Effector CD8-positive, alpha-beta T cell (primary cell): ENCODE results near the gene APH1B.

Experiments
- DNase-seq: peaks from one replicate; lab custom pipeline; 2025; lab: John Stamatoyannopoulos, UW

The APH1B gene

DNA sequence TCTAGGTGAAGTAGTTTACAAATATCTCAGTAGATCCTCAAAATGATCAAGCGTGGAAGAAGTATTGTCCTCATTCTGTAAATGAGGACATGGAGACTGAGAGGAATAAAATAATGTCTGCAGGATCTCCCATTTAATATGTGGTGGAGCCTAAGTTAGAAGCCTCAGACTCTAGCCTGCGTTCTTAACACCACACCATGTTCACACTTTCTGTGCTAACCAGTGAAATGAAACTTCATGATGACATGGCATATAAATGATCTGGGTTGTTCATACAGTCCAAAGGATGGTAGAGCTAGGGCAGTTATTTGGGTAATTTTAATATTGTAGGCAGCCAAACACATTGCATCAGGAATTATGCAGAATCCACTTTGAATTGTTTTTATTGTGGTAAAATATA is 25.1 kb upstream of the APH1B start:
- DNase-seq, result no peak

DNA sequence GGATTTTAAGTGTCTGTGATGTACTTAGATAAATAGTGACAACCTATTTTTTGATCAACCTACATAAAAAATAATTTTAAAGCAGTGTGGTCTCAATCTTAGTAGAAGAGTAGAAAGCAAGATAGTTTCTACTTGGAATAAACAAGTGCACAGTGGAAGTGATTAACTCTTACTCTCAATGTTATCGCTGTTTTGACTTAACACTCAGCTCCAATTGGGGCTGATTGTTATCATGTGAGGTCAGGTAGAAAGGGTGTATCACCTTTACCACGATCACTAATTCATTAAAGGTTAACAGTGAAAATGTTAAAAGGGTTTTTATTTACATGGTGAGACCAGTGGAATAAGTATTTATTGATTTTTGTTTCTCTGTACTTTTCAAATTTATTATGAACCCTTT is 22.4 kb upstream of the APH1B start:
- no peak for DNase-seq

DNA sequence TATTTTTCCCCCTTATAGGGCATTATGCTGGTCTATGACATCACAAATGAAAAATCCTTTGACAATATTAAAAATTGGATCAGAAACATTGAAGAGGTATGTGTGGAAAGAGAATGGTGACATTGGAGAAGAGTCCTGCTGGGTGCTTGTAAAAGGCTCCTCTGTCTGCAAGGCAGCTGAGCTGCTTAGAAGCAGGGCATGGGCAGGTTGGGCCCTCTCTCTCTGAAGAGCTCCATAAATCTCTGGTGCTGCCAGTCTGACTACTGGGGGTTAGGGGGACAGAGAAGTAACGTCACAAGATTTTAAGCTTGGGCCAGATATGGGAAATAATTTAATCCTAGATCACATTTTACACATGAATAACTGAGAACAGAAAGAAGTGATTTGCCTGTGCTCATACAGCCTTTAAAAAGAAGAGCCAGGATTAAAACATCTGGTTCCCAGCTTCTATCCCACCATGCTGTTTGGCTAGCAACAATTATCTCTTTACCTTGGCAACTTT is 21.9 kb upstream of the APH1B start:
- DNase-seq, result no peak

DNA sequence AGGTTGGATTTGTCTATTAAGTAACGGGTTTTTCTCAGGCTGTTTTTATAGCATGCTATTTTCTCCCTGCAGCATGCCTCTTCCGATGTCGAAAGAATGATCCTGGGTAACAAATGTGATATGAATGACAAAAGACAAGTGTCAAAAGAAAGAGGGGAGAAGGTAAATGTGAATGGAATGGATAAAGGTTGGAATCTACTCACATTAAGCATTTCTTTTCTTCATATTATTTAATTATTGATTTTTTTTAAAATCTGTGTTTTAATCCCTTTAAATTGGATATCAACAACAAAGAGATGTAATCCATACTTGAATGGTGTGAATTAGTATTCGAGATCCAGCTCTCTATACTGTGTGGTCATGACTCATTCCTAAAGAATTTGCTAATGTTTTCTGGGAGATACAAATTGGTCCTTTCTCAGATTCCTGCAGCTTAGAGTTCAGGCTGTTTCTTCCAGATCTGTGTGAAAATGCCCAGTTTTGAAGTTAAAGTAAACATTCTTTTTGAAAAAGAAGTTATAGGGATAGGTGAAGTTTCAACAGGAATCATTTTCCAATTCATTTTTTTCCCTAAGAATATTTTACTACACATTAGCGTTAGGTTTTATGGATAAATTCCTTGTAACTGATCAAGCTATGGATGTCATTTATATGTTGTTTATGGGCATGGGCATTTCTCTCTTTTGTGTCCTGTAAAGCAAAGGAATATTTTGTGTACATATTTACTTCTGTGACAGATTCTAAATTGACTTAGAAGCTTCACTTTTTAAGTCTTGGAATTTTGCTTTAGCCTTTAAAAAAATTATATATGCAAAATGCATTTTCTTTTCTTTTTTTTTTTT is 20.8 kb upstream of the APH1B start:
- DNase-seq, result no peak

DNA sequence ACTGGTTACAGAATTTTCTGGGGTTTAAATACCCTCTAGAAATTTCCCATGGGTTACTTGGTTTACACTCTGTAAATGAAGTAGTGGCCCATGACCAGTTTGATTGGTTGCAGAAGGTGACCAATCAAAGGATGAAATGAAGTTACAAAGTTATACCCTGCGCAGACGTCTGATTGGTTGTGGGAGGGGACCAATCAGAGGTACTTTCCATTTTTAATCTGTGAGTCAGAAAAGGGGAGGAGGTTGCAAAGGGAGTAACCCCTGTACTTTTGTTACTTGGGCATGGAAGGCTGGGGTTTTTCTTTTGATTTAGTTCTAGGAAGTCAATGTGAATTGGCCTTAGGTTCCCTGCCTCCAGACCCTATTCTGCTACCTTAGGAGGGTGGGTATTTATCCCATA is 18.7 kb upstream of the APH1B start:
- no peak for DNase-seq

DNA sequence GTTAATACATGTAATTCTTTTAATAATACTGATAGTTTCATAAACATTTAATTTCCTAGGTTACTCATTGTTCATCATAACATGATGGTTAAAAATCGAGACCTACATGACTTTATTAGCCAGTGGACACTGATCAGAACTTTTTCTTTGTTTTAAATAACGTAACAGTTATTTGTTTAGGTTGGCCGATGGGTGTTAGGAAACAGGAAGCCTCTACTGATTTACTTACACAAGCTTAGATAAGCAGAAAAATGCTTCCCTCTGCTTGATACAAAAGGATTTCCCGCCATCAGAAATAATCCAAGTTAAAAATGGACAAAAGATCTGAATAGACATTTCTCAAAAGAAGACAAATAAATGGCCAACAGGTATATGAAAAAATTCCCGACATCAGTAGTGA is 16.6 kb upstream of the APH1B start:
- DNase-seq, result no peak

DNA sequence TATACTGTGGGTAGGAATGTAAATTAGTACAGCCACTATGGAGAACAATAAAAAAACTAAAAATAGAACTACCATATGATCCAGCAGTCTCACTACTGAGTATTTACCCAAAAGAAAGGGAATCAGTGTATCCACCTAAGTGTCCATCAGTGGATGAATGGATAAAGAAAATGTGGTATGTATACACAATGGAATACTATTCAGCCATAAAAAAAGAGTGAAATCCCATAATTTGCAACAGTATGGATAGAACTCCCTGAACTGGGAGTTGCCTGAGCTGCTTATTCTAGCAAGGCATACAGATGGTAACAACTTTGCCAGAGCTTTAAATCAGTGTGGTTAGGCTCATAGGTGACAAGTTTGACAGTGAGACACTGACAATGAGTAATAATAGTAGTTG is 16.1 kb upstream of the APH1B start:
- DNase-seq, result no peak

DNA sequence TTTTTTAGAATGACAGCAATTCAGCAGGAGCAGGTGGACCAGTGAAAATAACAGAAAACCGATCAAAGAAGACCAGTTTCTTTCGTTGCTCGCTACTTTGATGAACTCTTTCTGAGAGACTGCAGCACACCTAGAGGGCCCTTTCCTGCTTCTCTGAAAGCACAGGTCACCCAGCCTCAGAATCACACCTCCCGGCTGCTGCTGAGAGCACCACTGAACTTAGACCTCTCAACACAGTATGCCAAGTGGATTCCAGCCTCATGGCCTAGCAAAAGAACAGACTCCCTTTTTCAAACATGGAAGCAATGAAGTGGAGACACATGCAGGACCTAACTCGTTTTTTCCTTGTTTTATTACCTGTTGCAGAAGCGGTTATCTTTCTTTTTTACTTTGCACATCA is 13.9 kb upstream of the APH1B start:
- no peak for DNase-seq

DNA sequence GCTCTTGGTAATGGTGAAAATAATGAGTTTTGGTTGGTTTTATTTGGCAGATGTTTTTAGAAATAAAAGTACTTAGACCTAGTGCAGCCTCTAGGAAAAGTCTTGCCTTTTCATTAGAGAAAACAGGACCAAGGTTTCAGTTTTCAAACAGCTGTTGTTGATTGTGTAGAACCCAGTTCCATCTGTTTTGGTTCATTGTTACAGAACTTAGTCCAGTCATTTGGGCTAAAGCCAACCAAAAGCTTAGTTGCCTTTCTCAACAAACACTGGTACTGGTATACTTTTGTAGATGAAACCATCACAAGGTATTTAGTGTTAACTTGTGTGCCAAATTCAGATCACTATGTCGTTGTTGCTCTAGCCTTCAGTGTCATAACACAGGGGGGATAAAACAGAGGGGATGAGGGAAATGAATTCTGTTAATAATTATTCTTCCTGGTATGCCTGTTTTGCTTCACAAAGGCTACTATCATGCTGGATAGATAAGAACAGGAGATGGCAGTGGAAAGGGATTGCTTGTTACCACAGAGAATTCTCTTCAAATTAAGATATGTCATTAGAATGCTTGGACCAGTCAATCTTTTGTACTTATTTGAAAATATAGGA is 12.6 kb upstream of the APH1B start:
- DNase-seq, result no peak

DNA sequence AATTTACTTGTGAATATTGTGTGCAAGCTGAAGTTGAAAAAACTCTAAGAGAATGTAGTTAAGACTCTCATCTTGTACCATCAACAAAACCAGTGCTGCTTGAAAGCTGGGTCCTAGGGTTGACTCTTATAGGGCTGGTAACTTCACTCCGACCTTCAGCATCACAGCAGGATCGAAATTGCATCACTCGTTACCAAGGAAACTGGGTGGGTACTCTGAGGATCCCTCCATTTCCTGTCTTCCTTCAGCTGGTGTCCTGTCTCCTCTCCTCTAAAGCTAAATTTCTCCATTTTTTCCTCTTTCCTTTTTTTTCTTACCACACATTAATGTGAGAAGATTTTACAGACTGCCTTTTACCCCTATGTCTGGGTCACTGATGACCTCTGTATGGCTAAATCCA is 3.0 kb upstream of the APH1B start:
- no peak for DNase-seq

DNA sequence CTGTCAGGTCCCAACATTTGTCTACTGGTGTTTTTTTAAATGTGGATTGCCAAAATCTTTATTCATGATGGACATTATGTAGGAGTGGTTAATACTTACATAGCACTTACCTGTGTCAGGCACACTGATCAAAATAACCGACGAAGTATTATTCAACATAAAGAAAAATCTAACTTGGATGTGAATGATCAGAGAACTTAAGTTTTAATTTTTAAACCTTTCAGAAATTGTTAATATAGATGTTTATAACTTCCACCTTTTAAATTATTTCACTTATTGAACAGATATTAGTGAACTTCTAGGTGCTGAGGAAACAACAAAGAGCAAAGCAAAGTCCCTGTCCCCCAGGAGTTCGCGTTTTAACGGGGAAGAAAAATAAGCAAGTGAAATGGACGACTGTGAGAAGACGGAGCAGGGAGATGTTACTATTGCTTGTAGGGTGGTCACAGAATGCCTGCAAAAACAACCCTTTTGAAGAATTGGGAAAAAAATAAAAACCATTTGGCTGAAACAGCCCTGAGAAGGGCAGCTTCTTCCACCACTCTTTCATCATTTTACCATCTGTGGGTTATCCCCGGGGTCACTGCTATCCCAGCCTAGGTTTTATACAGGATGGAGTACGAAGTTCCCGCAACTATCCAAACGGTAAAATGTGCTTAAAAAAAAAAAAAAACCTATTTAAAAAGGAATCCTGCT is 915 bp upstream of the APH1B start:
- DNase-seq, result no peak

DNA sequence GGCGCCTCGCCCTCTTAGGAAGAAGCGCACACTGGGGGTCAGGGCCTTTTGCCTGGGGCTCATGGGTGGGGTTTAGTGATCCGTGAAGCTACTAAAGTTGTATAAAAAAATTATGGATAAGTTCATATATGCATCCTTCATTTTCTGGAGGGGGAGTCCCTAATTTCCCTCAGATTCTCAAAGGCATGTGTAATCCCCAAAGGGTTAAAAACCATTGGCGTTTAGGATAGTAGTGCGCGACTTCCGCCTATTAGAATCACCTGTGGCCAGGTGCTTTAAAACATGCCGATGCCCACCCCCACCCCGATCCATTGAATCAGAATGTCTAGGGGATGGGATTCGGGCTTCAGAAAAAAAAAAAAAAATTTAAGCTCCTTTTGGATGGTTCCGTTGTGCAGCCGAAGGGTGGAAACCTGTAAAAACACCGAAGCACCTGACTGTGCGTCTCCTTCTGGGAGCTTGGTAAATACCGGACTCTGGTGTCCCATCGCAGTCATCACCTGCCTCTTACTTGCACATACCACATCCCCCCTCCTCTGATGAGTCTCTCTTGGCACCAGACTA is 570 bp downstream of the APH1B start:
- DNase-seq, result no peak

DNA sequence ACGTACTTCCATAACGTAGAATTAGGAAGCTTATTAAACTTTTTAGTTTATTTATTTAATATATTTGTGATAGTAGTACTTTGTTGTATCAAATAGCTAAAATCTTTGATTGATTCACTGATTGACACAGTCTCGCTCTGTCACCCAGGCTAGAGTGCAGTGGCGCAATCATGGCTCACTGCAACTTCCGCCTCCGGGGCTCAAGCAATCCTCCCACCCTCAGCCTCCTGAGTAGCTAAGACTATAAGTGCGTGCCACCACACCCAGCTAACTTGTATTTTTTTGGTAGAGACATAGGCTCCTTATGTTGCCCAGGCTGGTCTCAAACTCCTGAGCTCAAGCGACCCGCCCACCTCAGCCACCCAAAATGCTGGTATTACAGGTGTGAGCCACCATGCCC is 5.7 kb downstream of the APH1B start:
- DNase-seq, result no peak

DNA sequence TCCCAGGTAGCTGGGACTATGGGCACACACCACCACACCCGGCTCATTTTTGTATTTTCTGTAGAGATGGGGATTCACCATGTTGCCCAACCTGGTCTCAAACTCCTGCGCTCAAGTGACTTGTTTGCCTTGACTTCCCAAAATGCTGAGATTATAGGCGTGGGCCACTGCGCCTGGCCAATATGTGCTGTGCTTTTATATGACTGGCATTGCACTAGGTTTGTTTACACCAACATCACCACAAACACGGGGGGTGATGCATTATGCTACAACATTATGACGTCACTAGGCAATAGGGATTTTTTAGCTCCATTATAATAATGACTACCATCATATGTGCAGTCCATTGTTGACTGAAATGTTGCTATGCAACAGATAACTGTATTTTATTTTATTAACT is 6.9 kb downstream of the APH1B start:
- DNase-seq, result no peak

DNA sequence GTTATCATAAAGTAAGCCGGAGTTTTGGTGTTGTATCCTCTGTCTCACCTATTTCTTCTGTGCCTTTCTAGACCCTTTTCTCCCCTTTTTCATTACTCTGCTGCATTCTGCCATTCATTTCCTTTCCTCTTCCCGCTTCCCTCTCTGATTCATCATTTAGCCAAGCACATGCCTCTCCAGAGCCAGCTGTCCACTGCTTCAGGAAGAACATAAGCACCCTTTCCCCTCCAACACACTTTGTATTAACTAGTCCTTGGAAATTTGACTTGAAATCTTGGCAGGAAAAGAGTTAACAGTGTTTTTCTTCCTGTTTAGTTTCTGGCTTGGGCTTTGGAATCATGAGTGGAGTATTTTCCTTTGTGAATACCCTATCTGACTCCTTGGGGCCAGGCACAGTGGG is 9.7 kb downstream of the APH1B start:
- no peak for DNase-seq

DNA sequence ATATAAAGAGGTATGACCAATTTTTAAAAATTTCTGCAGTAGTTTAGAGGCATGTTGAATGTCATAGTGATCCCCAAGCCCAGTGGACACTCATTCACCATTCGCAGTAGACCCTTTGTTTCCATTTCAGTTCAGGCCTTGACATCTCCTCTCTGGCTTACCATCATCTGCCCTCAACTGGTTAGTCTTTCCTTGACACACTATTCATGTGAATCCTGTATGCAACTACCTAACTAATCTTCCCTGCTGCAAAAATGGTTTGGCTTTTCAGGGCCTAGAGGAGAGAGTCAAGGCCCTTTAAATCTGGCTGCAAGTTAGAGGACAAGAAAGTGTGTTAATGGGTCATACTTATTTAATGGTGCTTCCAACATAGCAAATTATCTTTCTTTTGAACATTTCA is 10.9 kb downstream of the APH1B start:
- DNase-seq, result no peak

DNA sequence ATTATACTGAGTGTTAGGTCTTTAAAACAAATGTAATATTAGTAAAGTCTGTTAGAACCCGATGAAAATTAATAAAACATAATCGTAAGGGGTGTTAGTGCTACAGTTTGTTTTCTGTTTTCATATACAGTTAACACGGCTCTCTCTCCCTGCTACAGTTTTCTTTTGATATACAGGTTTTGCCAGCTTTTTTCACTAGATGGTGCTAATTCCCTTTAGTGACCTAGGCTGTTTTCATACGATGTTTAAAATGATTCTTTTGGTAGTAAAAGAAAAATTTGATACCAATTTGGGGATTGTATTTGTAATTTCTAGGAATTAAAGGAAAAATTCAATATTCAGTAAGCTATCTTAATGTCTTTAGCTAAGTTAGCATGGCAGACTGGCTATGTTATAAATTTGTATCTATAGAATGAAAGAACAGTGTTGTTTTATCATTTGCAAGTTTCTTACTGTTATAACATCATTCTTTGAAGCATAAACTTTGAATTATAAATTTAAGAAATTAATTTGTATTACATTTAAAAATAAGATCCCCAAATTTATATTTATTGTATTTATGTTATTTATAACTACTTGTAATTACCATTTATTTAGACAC is 11.5 kb downstream of the APH1B start:
- DNase-seq, result no peak

DNA sequence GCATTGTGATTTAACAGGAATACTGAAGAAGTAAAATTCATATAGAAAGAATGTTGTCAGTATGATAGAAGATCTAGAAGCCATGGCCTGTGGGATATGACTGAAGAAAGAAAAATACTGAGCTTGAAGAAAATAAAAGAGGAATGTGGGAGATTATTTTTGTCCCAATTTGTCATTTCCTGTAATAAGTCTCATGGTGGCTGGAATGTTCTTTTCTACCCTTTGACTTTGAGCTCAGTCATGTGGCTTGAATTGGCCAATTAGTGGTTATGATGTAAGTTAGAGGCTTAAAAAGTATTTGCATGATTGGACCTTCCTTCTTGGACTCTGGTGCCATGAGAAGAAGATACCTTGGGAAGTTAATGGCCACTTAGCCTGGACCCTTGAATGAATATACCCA is 14.1 kb downstream of the APH1B start:
- DNase-seq, result no peak

DNA sequence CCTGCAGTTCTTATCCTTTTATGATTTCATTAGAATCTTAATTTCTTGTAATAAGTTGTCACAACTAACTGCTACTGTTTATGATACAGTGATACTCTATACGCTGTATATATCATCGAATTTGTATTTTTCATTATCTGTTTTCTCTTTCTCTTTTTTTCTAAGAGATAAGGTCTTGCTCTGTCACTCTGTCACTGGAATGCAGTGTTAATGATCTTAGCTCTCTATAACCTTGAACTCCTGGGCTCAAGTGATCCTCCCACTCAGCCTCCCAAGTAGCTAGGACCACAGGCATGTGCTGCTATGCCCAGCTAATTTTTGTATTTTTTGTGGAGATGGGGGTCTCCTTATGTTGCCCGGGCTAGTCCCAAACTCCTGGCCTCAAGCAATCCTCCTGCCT is 14.8 kb downstream of the APH1B start:
- no peak for DNase-seq

DNA sequence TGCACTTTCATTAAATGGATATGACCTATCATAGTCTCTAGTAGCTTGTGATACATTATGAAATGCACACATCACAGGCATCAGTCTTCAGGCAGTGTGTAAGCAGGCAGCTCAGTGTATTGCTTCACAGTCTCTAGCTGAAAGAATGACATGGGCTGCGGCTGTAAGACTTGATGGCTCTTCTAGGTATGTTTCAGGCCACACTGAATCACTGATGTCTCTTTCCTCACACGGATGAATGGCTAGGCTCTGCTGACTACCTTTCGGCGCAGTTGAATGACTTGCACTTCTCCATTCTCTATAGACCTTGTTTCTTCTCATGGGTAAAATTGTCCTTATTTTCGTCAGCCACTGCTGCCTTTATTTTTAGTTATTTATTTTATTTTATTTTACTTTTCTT is 15.4 kb downstream of the APH1B start:
- no peak for DNase-seq

DNA sequence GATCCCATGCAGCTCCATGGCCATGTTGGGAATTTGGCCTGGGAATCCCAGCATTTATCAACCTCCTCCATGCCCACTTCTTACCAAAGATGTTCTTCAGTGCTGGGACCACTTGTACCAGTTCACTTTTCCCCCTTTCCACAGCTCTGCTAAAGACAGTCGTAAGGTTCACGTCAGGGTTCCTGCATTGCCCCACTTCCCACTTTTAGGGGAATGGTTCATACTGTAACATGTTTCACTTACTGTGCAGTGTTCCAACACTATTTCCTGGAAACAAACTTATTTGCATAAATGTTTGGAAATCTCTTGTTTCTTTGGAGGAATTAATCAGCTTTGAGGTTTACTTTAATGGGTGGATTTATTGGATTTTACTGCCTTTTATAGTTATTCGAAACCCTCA is 17.0 kb downstream of the APH1B start:
- DNase-seq, result no peak

DNA sequence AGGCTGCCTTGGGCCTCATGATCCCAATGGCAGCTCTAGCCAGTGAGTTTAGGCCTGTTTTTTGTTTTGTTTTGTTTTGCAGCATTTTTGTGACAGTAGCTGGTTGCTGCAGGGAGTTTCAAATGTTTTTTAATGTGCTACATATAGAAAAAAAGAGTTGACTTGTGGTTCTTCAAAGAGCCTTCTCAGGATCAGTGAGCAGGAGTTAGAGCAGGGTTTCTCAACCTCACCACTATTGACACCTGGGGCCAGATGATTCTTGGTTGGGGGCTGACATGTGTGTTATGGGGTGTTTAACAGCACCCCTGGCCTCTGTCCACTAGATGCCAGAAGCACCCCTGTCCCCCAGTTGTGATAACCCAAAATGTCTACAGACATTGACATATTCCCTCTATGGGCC is 17.9 kb downstream of the APH1B start:
- no peak for DNase-seq
